Erythroblast (primary cell): ENCODE results near the gene CFAP20DC.
"Not testable (repeated sequence)": the region's sequence is repeated elsewhere in the genome, so short reads cannot be mapped to it uniquely, and the experiment has no call there.

Source experiments
- GATA1 ChIP-seq: IDR thresholded peaks from 2 replicates; pipeline ENCODE4 v1.6.1; 2011; ENCODE audit warnings: low read depth, mild to moderate bottlenecking, control low read depth, low read length, moderate library complexity
- POLR2A ChIP-seq: IDR thresholded peaks from 2 replicates; pipeline ENCODE4 v1.6.1; 2011; ENCODE audit warnings: mild to moderate bottlenecking, low read length

DNA sequence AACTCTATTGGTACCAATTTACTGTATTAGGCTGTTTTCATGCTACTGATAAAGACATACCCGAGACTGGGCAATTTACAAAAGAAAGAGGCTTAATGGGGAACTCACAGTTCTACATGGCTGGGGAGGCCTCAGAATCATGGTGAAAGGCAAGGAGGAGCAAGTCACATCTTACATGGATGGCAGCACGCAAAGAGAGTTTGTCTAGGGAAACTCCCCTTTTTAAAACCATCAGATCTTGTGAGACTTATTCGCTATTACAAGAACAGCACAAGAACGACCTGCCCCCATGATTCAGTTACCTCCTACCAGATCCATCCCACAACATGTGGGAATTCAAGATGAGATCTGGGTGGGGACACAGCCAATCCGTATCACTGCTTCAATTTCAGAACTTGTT lies 154.1 kb downstream of the CFAP20DC start:
- TF ChIP-seq POLR2A, GATA1: not testable (repeated sequence)
